GM18526 (cell line): ENCODE results near the gene OR2F2.

Experiments
- POLR2A ChIP-seq: IDR thresholded peaks from 3 replicates; pipeline ENCODE4 v1.6.1; 2011; ENCODE audit not compliant: insufficient read length; ENCODE audit errors: extremely low read depth

OR2F2 gene, protein sequence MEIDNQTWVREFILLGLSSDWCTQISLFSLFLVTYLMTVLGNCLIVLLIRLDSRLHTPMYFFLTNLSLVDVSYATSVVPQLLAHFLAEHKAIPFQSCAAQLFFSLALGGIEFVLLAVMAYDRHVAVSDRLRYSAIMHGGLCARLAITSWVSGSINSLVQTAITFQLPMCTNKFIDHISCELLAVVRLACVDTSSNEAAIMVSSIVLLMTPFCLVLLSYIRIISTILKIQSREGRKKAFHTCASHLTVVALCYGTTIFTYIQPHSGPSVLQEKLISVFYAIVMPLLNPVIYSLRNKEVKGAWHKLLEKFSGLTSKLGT

GRCh38 chr7:143934526-143935325 is at the start of gene OR2F2:
TSS of gene OR2F2 (plus strand) at chr7:143935233. CDS start at chr7:143935233, 0 bp downstream.
- no peak for TF ChIP-seq POLR2A

GRCh38 chr7:143885951-143886350 is 49.1 kb upstream of the OR2F2 start:
- TF ChIP-seq POLR2A: no peak

- TF ChIP-seq POLR2A: no peak
Observed at GRCh38 chr7:143886826-143887477, 48.1 kb upstream of the OR2F2 start.

DNA sequence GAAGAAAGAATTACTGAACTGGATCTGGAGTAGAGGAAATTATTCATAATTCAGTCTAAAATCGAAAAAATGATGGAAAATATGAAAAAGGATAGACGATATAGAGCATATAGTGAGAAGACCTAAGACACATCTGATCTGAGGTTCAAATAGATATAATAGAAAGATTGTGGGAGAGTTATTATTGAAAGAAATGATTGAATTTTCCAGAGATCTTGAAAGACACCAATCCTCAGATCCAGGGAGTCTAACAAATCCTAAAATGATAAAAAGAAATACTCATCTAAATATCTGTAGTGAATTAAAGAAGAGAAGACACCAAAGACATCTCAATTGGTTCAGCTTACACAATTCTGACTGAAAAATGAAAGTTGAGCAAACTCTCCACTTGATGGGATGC is 46.0 kb upstream of the OR2F2 start:
- TF ChIP-seq POLR2A: no peak

GRCh38 chr7:143890558-143890957 is 44.5 kb upstream of the OR2F2 start:
- no peak for TF ChIP-seq POLR2A

GRCh38 chr7:143891457-143891856 is 43.6 kb upstream of the OR2F2 start:
- TF ChIP-seq POLR2A: no peak

DNA sequence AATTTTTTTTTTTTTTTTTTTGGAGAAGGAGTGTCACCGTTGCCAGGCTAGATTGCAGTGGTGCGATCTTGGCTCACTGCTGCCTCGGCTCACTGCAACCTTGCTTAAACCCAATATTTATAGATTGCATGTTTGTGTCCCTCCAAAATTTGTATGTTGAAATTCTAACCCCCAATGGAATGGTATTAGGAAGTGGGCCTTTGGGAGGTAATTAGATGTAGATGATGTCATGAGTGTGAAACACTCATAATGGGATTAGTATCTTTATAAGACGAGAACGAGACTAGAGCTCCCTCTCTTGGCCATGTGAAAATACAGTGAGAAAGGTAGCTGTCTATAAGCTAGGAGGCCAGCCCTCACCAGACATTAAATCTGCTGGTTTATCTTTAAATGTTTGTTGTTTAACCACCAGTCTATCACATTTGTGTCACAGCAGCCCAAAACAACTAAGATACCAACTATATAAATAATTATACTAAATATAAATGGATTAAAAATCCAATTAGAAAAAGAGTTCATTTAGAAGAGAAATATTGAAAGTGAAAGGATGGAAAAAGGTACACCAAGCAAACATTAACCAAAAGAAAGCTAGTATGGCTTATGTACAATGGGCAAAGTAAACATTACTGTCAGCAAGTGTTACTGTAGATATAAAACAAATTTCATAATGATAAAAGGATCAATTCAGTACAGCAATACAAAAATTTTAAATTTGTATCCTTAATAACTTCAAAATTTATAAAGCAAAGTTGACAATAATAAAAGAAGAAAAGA is 42.3 kb upstream of the OR2F2 start:
- no peak for TF ChIP-seq POLR2A

- no peak for TF ChIP-seq POLR2A
Observed at GRCh38 chr7:143896667-143897066, 38.4 kb upstream of the OR2F2 start.

- no peak for TF ChIP-seq POLR2A
Observed at GRCh38 chr7:143898810-143899209, 36.2 kb upstream of the OR2F2 start.

- TF ChIP-seq POLR2A: no peak
Observed at GRCh38 chr7:143900230-143900766, 34.7 kb upstream of the OR2F2 start.

- TF ChIP-seq POLR2A: no peak
Observed at GRCh38 chr7:143901332-143901667, 33.7 kb upstream of the OR2F2 start.

GRCh38 chr7:143901668-143902331 is 33.2 kb upstream of the OR2F2 start, which contains the start of gene TCAF1:
TSS of gene TCAF1 (minus strand) at chr7:143902176. CDS start at chr7:143876608, 25,568 bp downstream.
- peak; percentile 62 for TF ChIP-seq POLR2A

GRCh38 chr7:143902332-143902899 is 32.6 kb upstream of the OR2F2 start:
- no peak for TF ChIP-seq POLR2A

DNA sequence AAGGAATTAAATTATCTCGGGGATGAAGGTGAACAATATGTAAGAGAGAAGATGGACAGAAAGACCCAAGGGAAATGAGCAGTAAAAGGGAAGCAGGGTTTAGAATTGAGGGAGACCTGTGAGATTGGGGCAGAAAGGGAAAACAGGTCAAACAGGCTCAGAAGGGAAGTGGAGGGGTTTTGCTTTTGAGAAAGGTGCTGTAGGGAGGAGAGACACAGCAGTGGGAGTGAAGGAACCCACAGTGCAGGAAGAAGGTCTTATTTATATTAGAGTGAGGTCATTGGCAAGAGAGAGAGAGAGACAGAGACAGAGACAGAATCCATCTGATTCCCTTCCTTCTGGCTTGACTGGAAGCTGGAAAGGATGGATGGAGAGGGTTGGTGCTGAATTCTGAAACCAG is 29.5 kb upstream of the OR2F2 start:
- no peak for TF ChIP-seq POLR2A

GRCh38 chr7:143906151-143906550 is 28.9 kb upstream of the OR2F2 start:
- no peak for TF ChIP-seq POLR2A

DNA sequence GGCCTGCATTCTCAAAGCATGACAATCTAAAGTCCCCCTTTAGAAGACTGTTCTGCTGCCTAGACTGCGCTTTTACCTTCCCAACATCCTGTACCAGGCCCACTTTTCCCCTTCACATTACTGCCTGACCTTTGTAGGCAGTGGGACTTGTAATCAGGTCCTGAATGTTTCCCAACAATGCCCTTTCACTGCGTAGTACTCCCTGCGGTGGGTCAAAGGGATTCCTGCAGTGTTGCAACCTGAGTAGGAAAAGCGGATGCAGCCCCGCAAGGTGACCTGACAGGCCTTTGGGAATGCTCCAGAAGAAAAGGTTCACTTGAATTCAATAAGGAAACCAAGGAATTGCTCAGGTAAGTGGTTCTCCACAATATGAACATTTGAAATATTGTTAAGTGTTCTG is 28.1 kb upstream of the OR2F2 start:
- TF ChIP-seq POLR2A: no peak
